K562 (cell line): ENCODE data around the gene AMBRA1. TPM values are rescaled to one million over a fixed set of nuclear protein-coding genes. Genes with fewer than 3 reads are reported as not detected.
A peak's percentile ranks its signal among the peaks of the same experiment; 100 is the strongest.

Source experiments
- ARID3B ChIP-seq: fragments of 250-450 bp; sonication (Bioruptor Pico); IDR thresholded peaks from 2 replicates; pipeline ENCODE4 v1.4.0; 2020; ENCODE audit warnings: borderline replicate concordance
- ATF6 ChIP-seq: sonication (generic); formaldehyde crosslinking; IDR thresholded peaks from 2 replicates; pipeline ENCODE4 v1.4.0; 2020; ENCODE audit warnings: mild to moderate bottlenecking, missing genetic modification reagents
- CBX3 ChIP-seq, 2 experiments: IDR thresholded peaks; 1 replicate in 1 of 2; 2 replicates in 1 of 2; pipeline ENCODE4 v1.6.1; 2012; ENCODE audit warnings: inconsistent platforms in 2 of 2, low read length in 2 of 2, borderline replicate concordance in 1 of 2, control low read depth in 1 of 2
- DIDO1 ChIP-seq: fragments of 450-650 bp; IDR thresholded peaks from 2 replicates; pipeline ENCODE4 v1.6.1; 2016; ENCODE audit warnings: low read depth, missing biosample characterization, missing genetic modification characterization
- FOXM1 ChIP-seq, 2 experiments: fragments of 450-650 bp in 1 of 2; sonication (generic) in 1 of 2; formaldehyde crosslinking in 1 of 2; IDR thresholded peaks; 2 replicates each; pipeline versions ENCODE4 v1.6.1 to v1.9.0; 2017 to 2022; ENCODE audit warnings: low read depth in 2 of 2, mild to moderate bottlenecking in 2 of 2, missing genetic modification reagents in 1 of 2, moderate library complexity in 1 of 2
- MBD2 ChIP-seq: sonication (generic); IDR thresholded peaks from 2 replicates; pipeline ENCODE4 v1.6.1; 2016; ENCODE audit warnings: low read depth, borderline replicate concordance
- MIER1 ChIP-seq: fragments of 450-650 bp; IDR thresholded peaks from 2 replicates; pipeline ENCODE4 v1.6.1; 2016; ENCODE audit warnings: antibody characterized with exemption, mild to moderate bottlenecking, low read depth
- NFE2 ChIP-seq: IDR thresholded peaks from 2 replicates; pipeline ENCODE4 v1.6.1; 2014; ENCODE audit warnings: antibody characterized with exemption, low read depth
- NFIC ChIP-seq: fragments of 450-650 bp; IDR thresholded peaks from 2 replicates; pipeline ENCODE4 v1.6.1; 2017; ENCODE audit warnings: mild to moderate bottlenecking, inconsistent platforms
- SLC30A9 ChIP-seq: fragments of 250-450 bp; sonication (Bioruptor Pico); IDR thresholded peaks from 2 replicates; pipeline ENCODE4 v1.8.0; 2022; ENCODE audit warnings: mild to moderate bottlenecking, moderate library complexity
- TGIF2 ChIP-seq: sonication (generic); formaldehyde crosslinking; IDR thresholded peaks from 2 replicates; pipeline ENCODE4 v1.8.1; 2022; ENCODE audit warnings: mild to moderate bottlenecking, missing genetic modification reagents, moderate library complexity
- THRA ChIP-seq: fragments of 450-650 bp; IDR thresholded peaks from 2 replicates; pipeline ENCODE4 v1.6.1; 2017; ENCODE audit warnings: mild to moderate bottlenecking, moderate library complexity
- ZNF184 ChIP-seq: sonication (generic); formaldehyde crosslinking; IDR thresholded peaks from 2 replicates; pipeline ENCODE4 v1.5.0; 2020; ENCODE audit warnings: missing genetic modification reagents
- ZNF407 ChIP-seq: fragments of 450-650 bp; IDR thresholded peaks from 2 replicates; pipeline ENCODE4 v1.6.1; 2016; ENCODE audit warnings: low read depth
- ZNF707 ChIP-seq: fragments of 250-450 bp; sonication (Bioruptor Pico); conservative IDR thresholded peaks from 2 replicates; pipeline ENCODE4 v1.8.0; 2022; ENCODE audit warnings: inconsistent platforms, mild to moderate bottlenecking, moderate library complexity
- polyA plus RNA-seq, 8 experiments: library from polyadenylated mRNA; depleted of rRNA in 4 of 8; stranded (reverse) in 5 of 8; unstranded in 3 of 8; fragments of >200 nt; fragmentation: Nextera tagmentation in 2 of 8; fragmentation: Illumina TruSeq in 1 of 8; extraction: Ambion mirVana in 2 of 8; extraction: Trizol in 1 of 8; gene quantifications; 2 replicates each; pipeline versions ENCODE4 v1.2.1 to v1.2.3, GENCODE V29; 2011 to 2014; ENCODE audit warnings: inconsistent platforms in 1 of 8, missing spikeins in 1 of 8
- total RNA-seq, 7 experiments: library from RNA; depleted of rRNA in 6 of 7; stranded (reverse); fragments of >200 nt in 6 of 7; fragmentation: Illumina TruSeq in 2 of 7; extraction: Trizol in 2 of 7; gene quantifications; 2 replicates each; pipeline versions ENCODE4 v1.2.1 to v1.2.3, GENCODE V29; 2011 to 2021; ENCODE audit warnings: low replicate concordance in 1 of 7

Gene AMBRA1
- total and polyA plus RNA-seq, 9 of the 15 experiments (the other 6 are each of a cell fraction or from before 2014, with no cell fraction given) = 0.15 to 24.5 (median 13.0) TPM

GRCh38 chr11:46597609-46598219, 3.9 kb upstream of the AMBRA1 start (continued):
- no peak for TF ChIP-seq ZNF407
- TF ChIP-seq ZNF707 (CRISPR knock-in tag) = no peak
- TF ChIP-seq ARID3B (CRISPR knock-in tag) = no peak
- peak; percentile 40; the same call in 1 of the 2 replicates for TF ChIP-seq MBD2
- TF ChIP-seq CBX3 (IDR thresholded peaks at IDR 0.05; ENCODE audit: borderline replicate concordance in 1 of 2, low read length in 2 of 2) = peak in 1 of 2 experiments; percentile 72; a peak in 1 of 3 replicates
- no peak for TF ChIP-seq FOXM1 (IDR thresholded peaks at IDR 0.05; ENCODE audit: low read depth)
- TF ChIP-seq FOXM1 (CRISPR knock-in tag; IDR thresholded peaks at IDR 0.05; ENCODE audit: low read depth) = no peak
- TF ChIP-seq ATF6 (CRISPR knock-in tag) = no peak
- TF ChIP-seq TGIF2 (CRISPR knock-in tag) = no peak
- no peak for TF ChIP-seq THRA
- TF ChIP-seq SLC30A9 (CRISPR knock-in tag) = no peak
- TF ChIP-seq MIER1 = no peak
- no peak for TF ChIP-seq NFIC
- TF ChIP-seq NFE2 = peak; percentile 59
- no peak for TF ChIP-seq DIDO1
- no peak for TF ChIP-seq ZNF184 (CRISPR knock-in tag)
